GM23338 (cell line): ENCODE results near the gene BIRC7. TPM values are rescaled to one million over a fixed set of nuclear protein-coding genes. Genes with fewer than 3 reads are reported as not detected.
A peak's percentile ranks its signal among the peaks of the same experiment; 100 is the strongest.

ENCODE experiments used
- ATAC-seq: fragments of 200-7000 bp; cut with Tn5 transposase; 3 replicates; pipeline ENCODE4 v1.9.1; 2020
- DNase-seq: peaks from one replicate; pipeline ENCODE4 v3.0.0-alpha.2; 2015; ENCODE audit warnings: low spot score
- H2AFZ ChIP-seq: fragments of 200-600 bp; sonication (generic); 2 replicates; pipeline ENCODE4 v1.8.0; 2016; ENCODE audit warnings: antibody characterized with exemption, mild to moderate bottlenecking, moderate library complexity
- H3F3A ChIP-seq: fragments of 200-600 bp; sonication (generic); replicated peaks from 2 replicates; pipeline ENCODE4 v1.8.0; 2017; ENCODE audit warnings: antibody characterized with exemption, mixed run types, low read depth
- H3K27ac ChIP-seq: fragments of 200-600 bp; sonication (generic); 2 replicates; pipeline ENCODE4 v1.6.1; 2016; ENCODE audit warnings: low read depth
- H3K27me3 ChIP-seq: fragments of 200-600 bp; sonication (generic); 2 replicates; pipeline ENCODE4 v1.8.0; 2016; ENCODE audit warnings: mild to moderate bottlenecking, mixed run types, moderate library complexity; ENCODE audit not compliant: insufficient read depth
- H3K36me3 ChIP-seq: fragments of 200-600 bp; sonication (generic); 2 replicates; pipeline ENCODE4 v1.8.0; 2016; ENCODE audit warnings: mild to moderate bottlenecking; ENCODE audit not compliant: insufficient read depth
- H3K4me1 ChIP-seq: fragments of 200-600 bp; sonication (generic); 2 replicates; pipeline ENCODE4 v1.8.0; 2016; ENCODE audit warnings: mild to moderate bottlenecking, moderate library complexity; ENCODE audit not compliant: insufficient read depth
- H3K4me2 ChIP-seq: fragments of 200-600 bp; sonication (generic); 2 replicates; pipeline ENCODE4 v1.7.1; 2017; ENCODE audit warnings: mixed run types
- H3K4me3 ChIP-seq: fragments of 200-600 bp; sonication (generic); 2 replicates; pipeline ENCODE4 v1.6.1; 2016; ENCODE audit warnings: mixed run types
- H3K79me2 ChIP-seq: fragments of 200-600 bp; sonication (generic); replicated peaks from 2 replicates; pipeline ENCODE4 v1.8.0; 2017; ENCODE audit warnings: mild to moderate bottlenecking; ENCODE audit not compliant: insufficient read depth
- H3K9me2 ChIP-seq: fragments of 200-600 bp; sonication (generic); 2 replicates; pipeline ENCODE4 v1.8.0; 2017; ENCODE audit not compliant: insufficient read depth
- H4K20me1 ChIP-seq: fragments of 200-600 bp; sonication (generic); replicated peaks from 2 replicates; pipeline ENCODE4 v1.8.0; 2017; ENCODE audit warnings: mild to moderate bottlenecking; ENCODE audit not compliant: insufficient read depth
- H3K27ac Mint-ChIP-seq: 2 replicates; pipeline ENCODE4 v1.8.0; 2020; ENCODE audit warnings: inconsistent platforms, mild to moderate bottlenecking, moderate library complexity, mixed read lengths
- H3K27me3 Mint-ChIP-seq: 3 replicates; pipeline ENCODE4 v1.8.0; 2022; ENCODE audit warnings: low read depth, mild to moderate bottlenecking, moderate library complexity, mixed read lengths, inconsistent platforms; ENCODE audit not compliant: insufficient read depth, poor library complexity
- H3K36me3 Mint-ChIP-seq: 3 replicates; pipeline ENCODE4 v1.8.0; 2021; ENCODE audit warnings: low read depth, mild to moderate bottlenecking, inconsistent platforms, moderate library complexity, mixed read lengths
- H3K4me1 Mint-ChIP-seq: 3 replicates; pipeline ENCODE4 v1.8.0; 2020; ENCODE audit warnings: mild to moderate bottlenecking, inconsistent platforms, mixed read lengths
- H3K4me3 Mint-ChIP-seq: 3 replicates; pipeline ENCODE4 v1.8.0; 2021; ENCODE audit warnings: moderate library complexity, mild to moderate bottlenecking, inconsistent platforms, mixed read lengths
- H3K9me3 Mint-ChIP-seq: 3 replicates; pipeline ENCODE4 v1.8.0; 2020; ENCODE audit warnings: moderate library complexity, mild to moderate bottlenecking, inconsistent platforms, mixed read lengths
- CREB1 ChIP-seq: fragments of 250-450 bp; sonication (Bioruptor Pico); IDR thresholded peaks from 2 replicates; pipeline ENCODE4 v1.5.0; 2020; ENCODE audit warnings: low read depth, mild to moderate bottlenecking, moderate library complexity
- EZH2 ChIP-seq: fragments of 200-600 bp; sonication (generic); IDR thresholded peaks from one replicate; pipeline ENCODE4 v1.8.0; 2017; ENCODE audit warnings: antibody characterized with exemption, mild to moderate bottlenecking, low read depth; ENCODE audit not compliant: unreplicated experiment
- JUNB ChIP-seq: IDR thresholded peaks from one replicate; pipeline ENCODE4 v1.6.1; 2016; ENCODE audit warnings: antibody characterized with exemption; ENCODE audit not compliant: unreplicated experiment
- NANOG ChIP-seq: IDR thresholded peaks from 2 replicates; pipeline ENCODE4 v1.6.1; 2016; ENCODE audit warnings: antibody characterized with exemption, borderline replicate concordance
- REST ChIP-seq: IDR thresholded peaks from one replicate; pipeline ENCODE4 v1.6.1; 2018; ENCODE audit warnings: antibody characterized with exemption; ENCODE audit not compliant: unreplicated experiment
- STAT1 ChIP-seq: IDR thresholded peaks from one replicate; pipeline ENCODE4 v1.6.1; 2016; ENCODE audit warnings: antibody characterized with exemption; ENCODE audit not compliant: unreplicated experiment
- polyA plus RNA-seq: library from polyadenylated mRNA; unstranded; fragments of >200 nt; fragmentation: Nextera tagmentation; extraction: Ambion mirVana; gene quantifications from 2 replicates; pipeline ENCODE4 v1.2.1, GENCODE V29; 2016
- total RNA-seq: library from RNA; depleted of rRNA; stranded (reverse); fragments of >200 nt; shearing (Covaris generic); gene quantifications from 2 replicates; pipeline ENCODE4 v1.2.3, GENCODE V29; 2014
- TF ChIP-seq, protein P1 (sequence below): IDR thresholded peaks from 2 replicates; pipeline ENCODE4 v1.6.1; 2016; ENCODE audit warnings: antibody characterized with exemption
- TF ChIP-seq, protein P2 (sequence below), 2 experiments: fragments of 200-600 bp in 1 of 2; sonication (generic) in 1 of 2; conservative IDR thresholded peaks; 2 replicates each; pipeline versions ENCODE4 v1.5.1 to v1.6.1; 2016 to 2017; ENCODE audit warnings: antibody characterized with exemption in 2 of 2, low read depth in 2 of 2, mild to moderate bottlenecking in 2 of 2, moderate library complexity in 1 of 2
- TF ChIP-seq, protein P3 (sequence below): fragments of 250-450 bp; sonication (Bioruptor Pico); IDR thresholded peaks from 2 replicates; pipeline ENCODE4 v1.5.0; 2020; ENCODE audit warnings: mild to moderate bottlenecking, moderate library complexity

The BIRC7 gene
- total and polyA plus RNA-seq, 2 experiments from 2014 or later, result 0.16 to 0.24 TPM

DNA sequence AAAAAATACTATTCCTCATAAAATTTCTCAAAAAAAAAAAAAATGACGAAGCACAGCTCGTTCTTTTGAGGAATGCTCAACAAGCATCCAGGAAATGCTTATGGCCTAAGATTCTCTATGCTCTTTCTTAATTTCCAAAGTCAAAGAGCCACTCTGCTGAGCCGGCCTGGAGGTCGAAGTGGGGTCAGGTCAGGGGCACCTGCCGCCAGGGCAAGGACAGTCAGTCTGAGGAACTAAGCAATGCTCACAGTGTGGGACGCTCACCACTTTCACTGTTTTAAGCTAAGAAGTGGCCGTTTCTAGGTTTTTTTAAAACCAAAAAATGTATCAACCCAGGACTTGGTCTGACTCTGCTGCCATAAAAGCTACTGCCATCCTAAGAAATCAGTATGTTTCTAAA lies 37.1 kb upstream of the BIRC7 start:
- Histone ChIP-seq H3K4me2 (no peak overlapping the region), H3F3A (0 out of 2 replicates have a peak, but pooled peaks cover 10% of the 10 kb centered on the region), H3K27me3 (no peaks in the 10 kb centered on the region), H3K9me2 (no peaks in the 10 kb centered on the region), H3K4me1 (peaks cover 11% of the 10 kb centered on the region), H2AFZ (no peak overlapping the region), H3K79me2 (peaks cover 90% of the 10 kb centered on the region), H3K4me3 (no peak overlapping the region), H3K27ac (peak overlapping the region; percentile 22; the same call in 1 of the 2 replicates), H3K36me3 (peaks cover 23% of the 10 kb centered on the region), H4K20me1 (peaks cover 72% of the 10 kb centered on the region)
- DNase-seq (no peak), ATAC-seq (no peak)
- Mint-ChIP-seq H3K4me3 (no peak overlapping the region), H3K9me3 (no peaks in the 10 kb centered on the region), H3K27me3 (peaks cover 3% of the 10 kb centered on the region), H3K27ac (no peak overlapping the region), H3K4me1 (peaks cover 24% of the 10 kb centered on the region; the same call in 2 of the 3 replicates), H3K36me3 (peaks cover 67% of the 10 kb centered on the region)
- TF ChIP-seq NANOG, result no peak
- no peak for TF ChIP-seq REST
- TF ChIP-seq, protein P1, sequence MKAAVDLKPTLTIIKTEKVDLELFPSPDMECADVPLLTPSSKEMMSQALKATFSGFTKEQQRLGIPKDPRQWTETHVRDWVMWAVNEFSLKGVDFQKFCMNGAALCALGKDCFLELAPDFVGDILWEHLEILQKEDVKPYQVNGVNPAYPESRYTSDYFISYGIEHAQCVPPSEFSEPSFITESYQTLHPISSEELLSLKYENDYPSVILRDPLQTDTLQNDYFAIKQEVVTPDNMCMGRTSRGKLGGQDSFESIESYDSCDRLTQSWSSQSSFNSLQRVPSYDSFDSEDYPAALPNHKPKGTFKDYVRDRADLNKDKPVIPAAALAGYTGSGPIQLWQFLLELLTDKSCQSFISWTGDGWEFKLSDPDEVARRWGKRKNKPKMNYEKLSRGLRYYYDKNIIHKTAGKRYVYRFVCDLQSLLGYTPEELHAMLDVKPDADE, result no peak
- TF ChIP-seq, protein P2, sequence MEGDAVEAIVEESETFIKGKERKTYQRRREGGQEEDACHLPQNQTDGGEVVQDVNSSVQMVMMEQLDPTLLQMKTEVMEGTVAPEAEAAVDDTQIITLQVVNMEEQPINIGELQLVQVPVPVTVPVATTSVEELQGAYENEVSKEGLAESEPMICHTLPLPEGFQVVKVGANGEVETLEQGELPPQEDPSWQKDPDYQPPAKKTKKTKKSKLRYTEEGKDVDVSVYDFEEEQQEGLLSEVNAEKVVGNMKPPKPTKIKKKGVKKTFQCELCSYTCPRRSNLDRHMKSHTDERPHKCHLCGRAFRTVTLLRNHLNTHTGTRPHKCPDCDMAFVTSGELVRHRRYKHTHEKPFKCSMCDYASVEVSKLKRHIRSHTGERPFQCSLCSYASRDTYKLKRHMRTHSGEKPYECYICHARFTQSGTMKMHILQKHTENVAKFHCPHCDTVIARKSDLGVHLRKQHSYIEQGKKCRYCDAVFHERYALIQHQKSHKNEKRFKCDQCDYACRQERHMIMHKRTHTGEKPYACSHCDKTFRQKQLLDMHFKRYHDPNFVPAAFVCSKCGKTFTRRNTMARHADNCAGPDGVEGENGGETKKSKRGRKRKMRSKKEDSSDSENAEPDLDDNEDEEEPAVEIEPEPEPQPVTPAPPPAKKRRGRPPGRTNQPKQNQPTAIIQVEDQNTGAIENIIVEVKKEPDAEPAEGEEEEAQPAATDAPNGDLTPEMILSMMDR (conservative IDR thresholded peaks at IDR 0.05; ENCODE audit: low read depth in 2 of 2), result no peak
- TF ChIP-seq EZH2, result no peak
- TF ChIP-seq STAT1, result no peak
- no peak for TF ChIP-seq JUNB
- no peak for TF ChIP-seq CREB1 (CRISPR knock-in tag)
- TF ChIP-seq, protein P3, sequence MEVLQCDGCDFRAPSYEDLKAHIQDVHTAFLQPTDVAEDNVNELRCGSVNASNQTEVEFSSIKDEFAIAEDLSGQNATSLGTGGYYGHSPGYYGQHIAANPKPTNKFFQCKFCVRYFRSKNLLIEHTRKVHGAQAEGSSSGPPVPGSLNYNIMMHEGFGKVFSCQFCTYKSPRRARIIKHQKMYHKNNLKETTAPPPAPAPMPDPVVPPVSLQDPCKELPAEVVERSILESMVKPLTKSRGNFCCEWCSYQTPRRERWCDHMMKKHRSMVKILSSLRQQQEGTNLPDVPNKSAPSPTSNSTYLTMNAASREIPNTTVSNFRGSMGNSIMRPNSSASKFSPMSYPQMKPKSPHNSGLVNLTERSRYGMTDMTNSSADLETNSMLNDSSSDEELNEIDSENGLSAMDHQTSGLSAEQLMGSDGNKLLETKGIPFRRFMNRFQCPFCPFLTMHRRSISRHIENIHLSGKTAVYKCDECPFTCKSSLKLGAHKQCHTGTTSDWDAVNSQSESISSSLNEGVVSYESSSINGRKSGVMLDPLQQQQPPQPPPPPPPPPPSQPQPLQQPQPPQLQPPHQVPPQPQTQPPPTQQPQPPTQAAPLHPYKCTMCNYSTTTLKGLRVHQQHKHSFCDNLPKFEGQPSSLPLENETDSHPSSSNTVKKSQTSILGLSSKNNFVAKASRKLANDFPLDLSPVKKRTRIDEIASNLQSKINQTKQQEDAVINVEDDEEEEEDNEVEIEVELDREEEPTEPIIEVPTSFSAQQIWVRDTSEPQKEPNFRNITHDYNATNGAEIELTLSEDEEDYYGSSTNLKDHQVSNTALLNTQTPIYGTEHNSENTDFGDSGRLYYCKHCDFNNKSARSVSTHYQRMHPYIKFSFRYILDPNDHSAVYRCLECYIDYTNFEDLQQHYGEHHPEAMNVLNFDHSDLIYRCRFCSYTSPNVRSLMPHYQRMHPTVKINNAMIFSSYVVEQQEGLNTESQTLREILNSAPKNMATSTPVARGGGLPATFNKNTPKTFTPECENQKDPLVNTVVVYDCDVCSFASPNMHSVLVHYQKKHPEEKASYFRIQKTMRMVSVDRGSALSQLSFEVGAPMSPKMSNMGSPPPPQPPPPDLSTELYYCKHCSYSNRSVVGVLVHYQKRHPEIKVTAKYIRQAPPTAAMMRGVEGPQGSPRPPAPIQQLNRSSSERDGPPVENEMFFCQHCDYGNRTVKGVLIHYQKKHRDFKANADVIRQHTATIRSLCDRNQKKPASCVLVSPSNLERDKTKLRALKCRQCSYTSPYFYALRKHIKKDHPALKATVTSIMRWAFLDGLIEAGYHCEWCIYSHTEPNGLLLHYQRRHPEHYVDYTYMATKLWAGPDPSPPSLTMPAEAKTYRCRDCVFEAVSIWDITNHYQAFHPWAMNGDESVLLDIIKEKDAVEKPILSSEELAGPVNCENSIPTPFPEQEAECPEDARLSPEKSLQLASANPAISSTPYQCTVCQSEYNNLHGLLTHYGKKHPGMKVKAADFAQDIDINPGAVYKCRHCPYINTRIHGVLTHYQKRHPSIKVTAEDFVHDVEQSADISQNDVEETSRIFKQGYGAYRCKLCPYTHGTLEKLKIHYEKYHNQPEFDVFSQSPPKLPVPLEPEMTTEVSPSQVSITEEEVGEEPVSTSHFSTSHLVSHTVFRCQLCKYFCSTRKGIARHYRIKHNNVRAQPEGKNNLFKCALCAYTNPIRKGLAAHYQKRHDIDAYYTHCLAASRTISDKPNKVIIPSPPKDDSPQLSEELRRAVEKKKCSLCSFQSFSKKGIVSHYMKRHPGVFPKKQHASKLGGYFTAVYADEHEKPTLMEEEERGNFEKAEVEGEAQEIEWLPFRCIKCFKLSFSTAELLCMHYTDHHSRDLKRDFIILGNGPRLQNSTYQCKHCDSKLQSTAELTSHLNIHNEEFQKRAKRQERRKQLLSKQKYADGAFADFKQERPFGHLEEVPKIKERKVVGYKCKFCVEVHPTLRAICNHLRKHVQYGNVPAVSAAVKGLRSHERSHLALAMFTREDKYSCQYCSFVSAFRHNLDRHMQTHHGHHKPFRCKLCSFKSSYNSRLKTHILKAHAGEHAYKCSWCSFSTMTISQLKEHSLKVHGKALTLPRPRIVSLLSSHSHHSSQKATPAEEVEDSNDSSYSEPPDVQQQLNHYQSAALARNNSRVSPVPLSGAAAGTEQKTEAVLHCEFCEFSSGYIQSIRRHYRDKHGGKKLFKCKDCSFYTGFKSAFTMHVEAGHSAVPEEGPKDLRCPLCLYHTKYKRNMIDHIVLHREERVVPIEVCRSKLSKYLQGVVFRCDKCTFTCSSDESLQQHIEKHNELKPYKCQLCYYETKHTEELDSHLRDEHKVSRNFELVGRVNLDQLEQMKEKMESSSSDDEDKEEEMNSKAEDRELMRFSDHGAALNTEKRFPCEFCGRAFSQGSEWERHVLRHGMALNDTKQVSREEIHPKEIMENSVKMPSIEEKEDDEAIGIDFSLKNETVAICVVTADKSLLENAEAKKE (CRISPR knock-in tag), result no peak
